Measurements from ENCODE around the gene ZSWIM5. TPM values are rescaled to one million over a fixed set of nuclear protein-coding genes. Genes with fewer than 3 reads are reported as not detected.

ZSWIM5 gene
- total RNA-seq, 1 donor from 2014 or later = 0.79 TPM

DNA sequence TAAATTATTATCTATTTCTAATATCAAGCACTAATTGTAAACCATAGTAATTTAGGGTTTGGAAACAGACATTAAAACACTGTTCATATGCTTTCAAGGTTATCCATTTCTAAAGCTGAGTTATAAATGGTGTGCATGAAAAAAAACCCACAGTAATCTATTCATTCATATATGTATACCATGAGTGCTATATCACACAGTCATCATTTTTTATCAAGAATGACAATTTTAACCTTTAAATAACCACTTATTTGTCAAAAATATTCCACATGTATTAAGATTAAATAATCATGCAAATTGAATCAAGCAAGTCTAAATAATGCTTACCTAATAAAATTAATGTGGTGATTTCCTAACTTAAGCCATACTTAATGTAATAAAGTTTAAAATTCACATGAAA lies 6.0 kb downstream of the ZSWIM5 start:
- Histone ChIP-seq H3K27ac (ENCODE audit: low read depth, low read length) (no peak overlapping the region), H3K9ac (ENCODE audit: low read length) (no peak overlapping the region), H3K36me3 (ENCODE audit: insufficient read depth, low read length) (no peaks in the 10 kb centered on the region), H3K4me1 (ENCODE audit: insufficient read depth, low read length) (no peaks in the 10 kb centered on the region), H3K27me3 (ENCODE audit: insufficient read depth, low read length) (peaks cover 6% of the 10 kb centered on the region), H3K9me3 (ENCODE audit: insufficient read depth, low read depth, low read length) (no peaks in the 10 kb centered on the region), H2AFZ (ENCODE audit: low read depth, low read length) (no peak overlapping the region), H3K4me3 (ENCODE audit: insufficient read depth, low read depth, low read length) (no peak overlapping the region), H4K20me1 (ENCODE audit: insufficient read depth, low read length) (peaks cover 3% of the 10 kb centered on the region), H3K4me2 (ENCODE audit: low read length) (no peak overlapping the region), H3K79me2 (ENCODE audit: insufficient read depth, low read length) (no peaks in the 10 kb centered on the region)
- Mint-ChIP-seq H3K4me3 (ENCODE audit: unreplicated experiment) (no peak overlapping the region), H3K9me3 (ENCODE audit: unreplicated experiment) (no peaks in the 10 kb centered on the region), H3K4me1 (ENCODE audit: low read depth, unreplicated experiment) (peaks cover 4% of the 10 kb centered on the region), H3K36me3 (ENCODE audit: low read depth, unreplicated experiment) (no peaks in the 10 kb centered on the region), H3K27me3 (ENCODE audit: low read depth, unreplicated experiment) (no peaks in the 10 kb centered on the region), H3K27ac (ENCODE audit: unreplicated experiment) (no peak overlapping the region)
- DNase-seq (ENCODE audit: low read depth) = no peak
- FAIRE-seq = no peak
- TF ChIP-seq, protein P1, sequence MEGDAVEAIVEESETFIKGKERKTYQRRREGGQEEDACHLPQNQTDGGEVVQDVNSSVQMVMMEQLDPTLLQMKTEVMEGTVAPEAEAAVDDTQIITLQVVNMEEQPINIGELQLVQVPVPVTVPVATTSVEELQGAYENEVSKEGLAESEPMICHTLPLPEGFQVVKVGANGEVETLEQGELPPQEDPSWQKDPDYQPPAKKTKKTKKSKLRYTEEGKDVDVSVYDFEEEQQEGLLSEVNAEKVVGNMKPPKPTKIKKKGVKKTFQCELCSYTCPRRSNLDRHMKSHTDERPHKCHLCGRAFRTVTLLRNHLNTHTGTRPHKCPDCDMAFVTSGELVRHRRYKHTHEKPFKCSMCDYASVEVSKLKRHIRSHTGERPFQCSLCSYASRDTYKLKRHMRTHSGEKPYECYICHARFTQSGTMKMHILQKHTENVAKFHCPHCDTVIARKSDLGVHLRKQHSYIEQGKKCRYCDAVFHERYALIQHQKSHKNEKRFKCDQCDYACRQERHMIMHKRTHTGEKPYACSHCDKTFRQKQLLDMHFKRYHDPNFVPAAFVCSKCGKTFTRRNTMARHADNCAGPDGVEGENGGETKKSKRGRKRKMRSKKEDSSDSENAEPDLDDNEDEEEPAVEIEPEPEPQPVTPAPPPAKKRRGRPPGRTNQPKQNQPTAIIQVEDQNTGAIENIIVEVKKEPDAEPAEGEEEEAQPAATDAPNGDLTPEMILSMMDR (IDR thresholded peaks at IDR 0.05; ENCODE audit: insufficient read depth, low read depth, low read length) = no peak
- no peak for TF ChIP-seq EZH2 (IDR thresholded peaks at IDR 0.05; ENCODE audit: insufficient read depth, low read length)

DNA sequence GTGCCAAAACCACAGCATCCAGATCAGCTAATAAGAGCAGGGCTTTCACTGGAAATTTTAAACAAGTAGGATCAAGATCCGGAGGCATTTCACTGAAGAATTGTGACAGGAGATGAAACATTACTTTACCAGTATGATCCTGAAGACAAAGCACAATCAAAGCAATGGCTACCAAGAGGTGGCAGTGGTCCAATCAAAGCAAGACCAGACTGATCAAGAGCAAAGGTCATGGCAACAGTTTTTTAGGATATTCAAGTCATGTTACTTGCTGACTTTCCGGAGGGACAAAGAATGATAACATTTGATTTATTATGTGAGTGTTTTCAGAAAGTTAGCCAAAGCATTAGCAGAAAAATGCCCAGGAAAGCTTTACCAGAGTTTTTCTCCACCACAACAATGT lies 8.2 kb downstream of the ZSWIM5 start:
- no peaks in the 10 kb centered on the region for H3K79me2 ChIP-seq (ENCODE audit: insufficient read depth, low read length)
- no peak overlapping the region for H3K27ac Mint-ChIP-seq (ENCODE audit: unreplicated experiment)
- no peaks in the 10 kb centered on the region for H3K27me3 ChIP-seq (ENCODE audit: insufficient read depth, low read length)
- H3K27me3 Mint-ChIP-seq (ENCODE audit: low read depth, unreplicated experiment) = no peaks in the 10 kb centered on the region
- no peak for FAIRE-seq
- no peaks in the 10 kb centered on the region for H3K9me3 Mint-ChIP-seq (ENCODE audit: unreplicated experiment)
- no peaks in the 10 kb centered on the region for H3K36me3 Mint-ChIP-seq (ENCODE audit: low read depth, unreplicated experiment)
- no peak overlapping the region for H3K4me3 ChIP-seq (ENCODE audit: insufficient read depth, low read depth, low read length)
- H3K9me3 ChIP-seq (ENCODE audit: insufficient read depth, low read depth, low read length) = no peaks in the 10 kb centered on the region
- peaks cover 4% of the 10 kb centered on the region for H3K4me1 Mint-ChIP-seq (ENCODE audit: low read depth, unreplicated experiment)
- H3K9ac ChIP-seq (ENCODE audit: low read length) = no peak overlapping the region
- TF ChIP-seq, protein P1 (IDR thresholded peaks at IDR 0.05; ENCODE audit: insufficient read depth, low read depth, low read length) = no peak
- TF ChIP-seq EZH2 (IDR thresholded peaks at IDR 0.05; ENCODE audit: insufficient read depth, low read length) = no peak
- no peak overlapping the region for H3K4me2 ChIP-seq (ENCODE audit: low read length)
- no peaks in the 10 kb centered on the region for H3K36me3 ChIP-seq (ENCODE audit: insufficient read depth, low read length)
- no peak for DNase-seq (ENCODE audit: low read depth)
- no peak overlapping the region for H3K4me3 Mint-ChIP-seq (ENCODE audit: unreplicated experiment)
- H4K20me1 ChIP-seq (ENCODE audit: insufficient read depth, low read length) = no peaks in the 10 kb centered on the region
- no peak overlapping the region for H3K27ac ChIP-seq (ENCODE audit: low read depth, low read length)
- no peaks in the 10 kb centered on the region for H3K4me1 ChIP-seq (ENCODE audit: insufficient read depth, low read length)
- no peak overlapping the region for H2AFZ ChIP-seq (ENCODE audit: low read depth, low read length)

DNA sequence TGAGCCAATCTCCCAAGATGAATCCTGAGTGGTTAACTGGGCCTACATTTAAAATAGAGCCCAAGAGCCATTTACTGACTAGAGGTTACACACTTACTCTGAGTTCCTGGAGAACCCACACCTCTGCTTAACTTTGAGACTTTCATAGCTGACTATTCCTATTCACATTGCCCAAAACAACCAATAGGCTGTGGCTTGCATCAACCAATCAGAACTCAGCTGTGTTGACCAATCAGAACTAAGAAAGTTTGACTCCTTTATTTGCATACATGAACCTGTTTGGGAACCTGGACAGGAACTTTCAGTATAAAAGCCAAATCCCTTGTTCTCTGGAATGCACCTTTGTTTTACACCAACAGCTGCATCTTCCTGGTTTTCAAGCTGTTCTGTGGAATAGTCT lies 9.5 kb downstream of the ZSWIM5 start:
- Histone ChIP-seq H3K4me3 (ENCODE audit: insufficient read depth, low read depth, low read length) (no peak overlapping the region), H3K36me3 (ENCODE audit: insufficient read depth, low read length) (no peaks in the 10 kb centered on the region), H3K9ac (ENCODE audit: low read length) (no peak overlapping the region), H2AFZ (ENCODE audit: low read depth, low read length) (no peak overlapping the region), H4K20me1 (ENCODE audit: insufficient read depth, low read length) (no peaks in the 10 kb centered on the region), H3K9me3 (ENCODE audit: insufficient read depth, low read depth, low read length) (no peaks in the 10 kb centered on the region), H3K4me1 (ENCODE audit: insufficient read depth, low read length) (no peaks in the 10 kb centered on the region), H3K79me2 (ENCODE audit: insufficient read depth, low read length) (no peaks in the 10 kb centered on the region), H3K27me3 (ENCODE audit: insufficient read depth, low read length) (no peaks in the 10 kb centered on the region), H3K27ac (ENCODE audit: low read depth, low read length) (no peak overlapping the region), H3K4me2 (ENCODE audit: low read length) (no peak overlapping the region)
- TF ChIP-seq EZH2 (IDR thresholded peaks at IDR 0.05; ENCODE audit: insufficient read depth, low read length) = no peak
- TF ChIP-seq, protein P1 (IDR thresholded peaks at IDR 0.05; ENCODE audit: insufficient read depth, low read depth, low read length) = no peak
- Mint-ChIP-seq H3K4me1 (ENCODE audit: low read depth, unreplicated experiment) (peaks cover 5% of the 10 kb centered on the region), H3K4me3 (ENCODE audit: unreplicated experiment) (no peak overlapping the region), H3K9me3 (ENCODE audit: unreplicated experiment) (no peaks in the 10 kb centered on the region), H3K36me3 (ENCODE audit: low read depth, unreplicated experiment) (no peaks in the 10 kb centered on the region), H3K27me3 (ENCODE audit: low read depth, unreplicated experiment) (no peaks in the 10 kb centered on the region), H3K27ac (ENCODE audit: unreplicated experiment) (no peak overlapping the region)
- DNase-seq (ENCODE audit: low read depth) = no peak
- no peak for FAIRE-seq

Data from astrocyte (in vitro differentiated cells and primary cell).